ENCODE data around the gene CFAP221. TPM values are rescaled to one million over a fixed set of nuclear protein-coding genes. Genes with fewer than 3 reads are reported as not detected.

Gene CFAP221
- total RNA-seq, 2 experiments from 2014 or later = not detected

DNA sequence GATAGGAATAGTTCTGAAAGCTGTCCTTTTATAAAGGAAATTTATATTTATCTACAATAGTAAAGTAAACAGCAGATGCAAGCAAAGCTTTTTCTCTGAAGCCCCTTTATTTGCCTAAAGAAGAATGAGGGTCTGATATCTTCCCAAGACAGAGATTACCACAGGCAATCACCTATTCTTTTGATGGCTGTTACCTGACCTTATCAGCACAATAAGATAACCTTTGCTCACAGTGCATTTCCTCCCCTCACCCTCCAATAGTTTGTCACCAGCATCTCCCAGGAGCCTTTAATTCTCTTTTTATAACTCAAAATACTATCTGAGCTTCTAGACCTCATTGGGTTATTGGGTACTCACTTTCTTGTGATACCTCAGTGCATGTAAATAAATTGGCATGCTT, 6.5 kb upstream of the CFAP221 start:
- ChIA-PET POLR2A (no interaction called here), CTCF (interaction anchor here (1.1 kb wide), 1 partner anchor 20 kb away, joined by 3 read pairs; no protein-coding TSS in a partner anchor)
- H3K4me1 Mint-ChIP-seq = no peaks in the 10 kb centered on the region
- peaks cover 11% of the 10 kb centered on the region for H3K27me3 Mint-ChIP-seq
- no peaks in the 10 kb centered on the region for H3K36me3 Mint-ChIP-seq (ENCODE audit: low read depth)
- intact Hi-C loops (cut with DNase I, micrococcal nuclease) = no loop called here
- no peak overlapping the region for H3K4me3 Mint-ChIP-seq
- ATAC-seq (no peak), DNase-seq (no peak)
- H3K27ac Mint-ChIP-seq = no peak overlapping the region
- peaks cover 10% of the 10 kb centered on the region for H3K9me3 Mint-ChIP-seq (ENCODE audit: low read depth)

DNA sequence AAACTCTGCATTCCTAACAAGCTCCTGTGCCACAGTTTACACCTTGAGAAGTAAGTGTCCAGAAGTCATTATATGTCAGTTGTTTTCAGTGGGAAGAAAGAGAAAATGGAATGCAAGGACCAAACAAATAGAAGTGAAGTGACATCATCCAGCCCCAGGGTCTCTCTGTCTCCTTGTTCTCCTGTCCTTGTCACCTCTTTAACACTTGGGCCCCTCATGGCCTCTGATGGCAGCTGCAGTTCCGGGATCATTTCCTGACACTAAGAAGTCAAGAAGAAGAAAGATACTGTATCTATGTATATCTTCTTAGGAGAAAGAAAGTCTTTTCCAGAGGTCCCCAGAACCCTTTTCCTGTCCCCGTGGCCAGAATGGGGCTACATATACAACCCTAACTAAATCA, 2.8 kb upstream of the CFAP221 start:
- CTCF ChIA-PET = interaction anchor here (1.1 to 1.3 kb wide), 2 partner anchors 10 to 24 kb away, joined by 3 to 4 read pairs; no protein-coding TSS in a partner anchor
- Mint-ChIP-seq H3K4me3 (no peak overlapping the region), H3K36me3 (ENCODE audit: low read depth) (no peaks in the 10 kb centered on the region), H3K9me3 (ENCODE audit: low read depth) (no peaks in the 10 kb centered on the region), H3K27ac (no peak overlapping the region), H3K4me1 (peaks cover 4% of the 10 kb centered on the region), H3K27me3 (peaks cover 37% of the 10 kb centered on the region)
- ATAC-seq (no peak), DNase-seq (no peak)
- intact Hi-C loops (cut with DNase I, micrococcal nuclease) = no loop called here
- POLR2A ChIA-PET = no interaction called here

DNA sequence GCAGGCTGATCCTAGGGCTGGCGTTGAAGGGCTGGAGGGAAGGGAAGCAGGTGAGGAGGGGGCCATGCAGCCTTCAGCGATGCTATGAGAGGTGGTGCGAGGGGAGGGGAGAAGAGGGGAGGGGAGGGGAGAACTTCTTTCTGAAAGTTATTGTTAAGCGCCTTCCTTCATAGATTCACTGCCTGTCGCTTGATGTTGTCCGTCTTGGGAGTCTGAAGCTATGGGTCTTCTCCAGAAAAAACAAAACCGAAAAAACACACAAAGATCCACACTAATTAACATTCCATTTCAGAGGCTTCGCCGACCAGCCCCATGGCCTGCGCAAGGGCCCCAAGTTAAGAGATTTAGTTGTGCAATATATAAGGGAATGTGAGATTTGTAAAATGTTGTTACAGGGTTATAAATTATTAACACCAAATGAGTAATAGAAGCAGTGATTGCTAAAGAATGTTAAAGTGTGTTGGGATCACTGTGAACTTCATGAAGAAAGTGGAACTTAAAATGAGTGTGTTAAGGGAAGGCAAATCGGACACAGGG, 758 bp downstream of the CFAP221 start:
- CTCF ChIA-PET = no interaction called here
- H3K4me1 Mint-ChIP-seq = peaks cover 4% of the 10 kb centered on the region
- H3K9me3 Mint-ChIP-seq (ENCODE audit: low read depth) = no peaks in the 10 kb centered on the region
- intact Hi-C loops (cut with DNase I, micrococcal nuclease) = loop anchor here in 1 of 2 experiments (1.0 kb wide), 1 partner anchor 134 kb away; the partner anchor contains the start of gene TMEM177
- no peak for DNase-seq
- H3K4me3 Mint-ChIP-seq = peak overlapping the region; percentile 7
- no peak for ATAC-seq
- H3K27me3 Mint-ChIP-seq = peaks cover 41% of the 10 kb centered on the region
- no peak overlapping the region for H3K27ac Mint-ChIP-seq
- POLR2A ChIA-PET = no interaction called here
- H3K36me3 Mint-ChIP-seq (ENCODE audit: low read depth) = no peaks in the 10 kb centered on the region

GRCh38 chr2:119545754-119546446, 1.7 kb downstream of the CFAP221 start:
- no peak for DNase-seq
- Mint-ChIP-seq H3K27ac (no peak overlapping the region), H3K4me1 (peaks cover 4% of the 10 kb centered on the region), H3K36me3 (ENCODE audit: low read depth) (no peaks in the 10 kb centered on the region), H3K27me3 (peaks cover 36% of the 10 kb centered on the region), H3K9me3 (ENCODE audit: low read depth) (no peaks in the 10 kb centered on the region), H3K4me3 (no peak overlapping the region)
- POLR2A ChIA-PET = no interaction called here
- no peak for ATAC-seq
- CTCF ChIA-PET = no interaction called here
- intact Hi-C loops (cut with DNase I, micrococcal nuclease) = no loop called here

DNA sequence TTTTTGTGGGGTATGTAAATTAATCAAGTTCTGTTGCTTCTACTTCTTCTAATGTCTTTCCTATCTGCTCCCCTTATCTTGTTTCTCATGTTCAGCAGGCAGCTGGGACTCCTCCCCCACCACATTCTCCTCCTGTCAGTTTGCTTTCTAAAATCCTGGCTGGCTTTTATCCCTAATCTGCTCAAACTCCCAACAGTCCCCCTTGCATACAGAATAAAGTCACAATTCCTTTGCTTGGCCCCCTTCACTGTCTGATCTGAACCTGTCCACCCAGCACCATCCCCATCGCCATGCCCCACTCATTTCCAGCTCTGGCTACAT, 2.2 kb downstream of the CFAP221 start:
- peaks cover 4% of the 10 kb centered on the region for H3K4me1 Mint-ChIP-seq
- H3K36me3 Mint-ChIP-seq (ENCODE audit: low read depth) = no peaks in the 10 kb centered on the region
- no peaks in the 10 kb centered on the region for H3K9me3 Mint-ChIP-seq (ENCODE audit: low read depth)
- POLR2A ChIA-PET = no interaction called here
- ATAC-seq = no peak
- CTCF ChIA-PET = interaction anchor here (0.6 kb wide), 1 partner anchor 114 kb away, joined by 3 read pairs; no protein-coding TSS in a partner anchor
- no peak overlapping the region for H3K4me3 Mint-ChIP-seq
- intact Hi-C loops (cut with DNase I, micrococcal nuclease) = no loop called here
- H3K27ac Mint-ChIP-seq = no peak overlapping the region
- H3K27me3 Mint-ChIP-seq = peaks cover 35% of the 10 kb centered on the region
- DNase-seq = no peak

DNA sequence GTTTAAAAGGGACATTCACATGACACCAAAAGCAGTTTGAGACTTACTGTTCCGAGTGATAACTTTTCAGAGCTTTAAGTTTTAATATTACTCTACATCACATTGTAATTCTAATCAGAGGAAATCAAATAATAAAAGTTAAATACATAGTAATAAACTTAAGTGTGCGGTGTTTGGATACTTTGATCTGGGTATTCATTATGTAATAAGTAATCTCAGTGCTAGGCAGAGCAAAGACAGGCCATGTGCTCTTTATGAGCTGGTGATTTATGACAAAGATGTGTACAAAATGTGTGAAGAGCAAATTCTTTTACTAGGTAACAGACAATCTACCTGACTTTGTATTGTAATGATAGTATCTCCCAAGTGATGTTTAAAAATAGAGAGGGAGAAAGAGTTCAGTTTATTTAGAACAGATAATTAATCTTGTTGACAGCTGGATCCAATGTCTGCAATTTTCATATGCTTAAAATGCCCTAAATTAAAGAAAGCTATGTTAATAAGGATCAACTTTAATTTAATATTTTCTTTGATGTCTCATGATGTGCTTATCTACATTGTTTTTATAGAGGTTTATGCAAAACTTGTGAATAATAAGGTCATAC, 4.4 kb downstream of the CFAP221 start:
- Mint-ChIP-seq H3K9me3 (ENCODE audit: low read depth) (no peaks in the 10 kb centered on the region), H3K36me3 (ENCODE audit: low read depth) (no peaks in the 10 kb centered on the region), H3K4me1 (peaks cover 4% of the 10 kb centered on the region), H3K4me3 (no peak overlapping the region), H3K27ac (no peak overlapping the region), H3K27me3 (peaks cover 31% of the 10 kb centered on the region)
- ATAC-seq (no peak), DNase-seq (no peak)
- CTCF ChIA-PET = interaction anchor here (0.6 kb wide), 1 partner anchor 624 kb away, joined by 3 read pairs; no protein-coding TSS in a partner anchor
- intact Hi-C loops (cut with DNase I, micrococcal nuclease) = no loop called here
- POLR2A ChIA-PET = no interaction called here

DNA sequence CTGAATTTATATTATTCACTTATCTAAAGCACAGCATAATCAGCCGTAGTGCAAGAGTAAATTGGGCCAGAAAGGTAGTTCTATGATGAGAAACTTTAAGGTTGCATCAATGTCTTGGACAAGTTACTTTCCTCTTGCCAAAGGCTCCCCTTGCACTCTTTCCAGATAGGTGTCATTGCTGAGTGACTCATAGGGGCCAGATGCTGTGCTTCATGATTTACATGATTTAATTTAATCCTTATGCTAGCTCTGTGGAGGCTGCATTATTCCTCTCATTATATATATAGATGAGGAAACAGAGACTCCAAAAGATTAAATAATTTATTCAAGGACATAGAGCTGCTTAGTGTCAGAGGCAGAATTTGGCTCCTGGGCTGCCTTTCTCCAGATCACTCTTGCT, 5.0 kb downstream of the CFAP221 start:
- Mint-ChIP-seq H3K9me3 (ENCODE audit: low read depth) (no peaks in the 10 kb centered on the region), H3K27ac (no peak overlapping the region), H3K27me3 (peaks cover 27% of the 10 kb centered on the region), H3K4me1 (no peaks in the 10 kb centered on the region), H3K4me3 (no peak overlapping the region), H3K36me3 (ENCODE audit: low read depth) (no peaks in the 10 kb centered on the region)
- no peak for ATAC-seq
- no peak for DNase-seq
- CTCF ChIA-PET = interaction anchor here (0.6 kb wide), 1 partner anchor 17 kb away, joined by 9 read pairs; no protein-coding TSS in a partner anchor
- intact Hi-C loops (cut with DNase I, micrococcal nuclease) = no loop called here
- POLR2A ChIA-PET = no interaction called here

DNA sequence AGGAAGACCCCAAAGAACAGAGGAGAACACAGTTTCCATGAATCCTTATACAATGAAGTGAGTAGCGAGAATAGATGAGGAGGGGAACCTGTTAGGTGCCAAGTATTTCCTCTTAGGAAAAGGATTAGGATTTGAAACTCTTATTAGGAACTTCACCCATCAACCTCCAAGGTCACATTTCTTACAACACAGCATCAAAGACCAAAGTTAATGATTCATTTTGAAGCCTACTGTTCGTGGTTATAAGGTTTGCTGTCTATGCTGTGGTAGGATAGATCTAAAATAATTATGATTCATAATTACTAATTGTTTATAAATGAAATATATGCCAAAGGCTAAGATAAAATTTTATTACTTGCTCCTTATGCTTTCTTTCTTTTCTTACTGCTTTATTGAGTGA, 6.1 kb downstream of the CFAP221 start:
- H3K4me3 Mint-ChIP-seq = no peak overlapping the region
- peaks cover 20% of the 10 kb centered on the region for H3K27me3 Mint-ChIP-seq
- CTCF ChIA-PET = no interaction called here
- no peak overlapping the region for H3K27ac Mint-ChIP-seq
- H3K9me3 Mint-ChIP-seq (ENCODE audit: low read depth) = no peaks in the 10 kb centered on the region
- no peaks in the 10 kb centered on the region for H3K4me1 Mint-ChIP-seq
- no peak for DNase-seq
- intact Hi-C loops (cut with DNase I, micrococcal nuclease) = no loop called here
- H3K36me3 Mint-ChIP-seq (ENCODE audit: low read depth) = no peaks in the 10 kb centered on the region
- POLR2A ChIA-PET = no interaction called here
- ATAC-seq = no peak

GRCh38 chr2:119550856-119551255, 6.6 kb downstream of the CFAP221 start:
- DNase-seq (no peak), ATAC-seq (no peak)
- no peak overlapping the region for H3K27ac Mint-ChIP-seq
- ChIA-PET POLR2A (no interaction called here), CTCF (interaction anchor here (0.5 to 1.0 kb wide), 2 partner anchors 10 to 944 kb away, joined by 3 to 4 read pairs; no protein-coding TSS in a partner anchor)
- H3K36me3 Mint-ChIP-seq (ENCODE audit: low read depth) = no peaks in the 10 kb centered on the region
- H3K9me3 Mint-ChIP-seq (ENCODE audit: low read depth) = no peaks in the 10 kb centered on the region
- no peaks in the 10 kb centered on the region for H3K4me1 Mint-ChIP-seq
- H3K4me3 Mint-ChIP-seq = no peak overlapping the region
- peaks cover 17% of the 10 kb centered on the region for H3K27me3 Mint-ChIP-seq
- intact Hi-C loops (cut with DNase I, micrococcal nuclease) = no loop called here

- H3K27me3 Mint-ChIP-seq = peaks cover 10% of the 10 kb centered on the region
- ChIA-PET POLR2A (no interaction called here), CTCF (no interaction called here)
- no peak for ATAC-seq
- H3K36me3 Mint-ChIP-seq (ENCODE audit: low read depth) = no peaks in the 10 kb centered on the region
- no peaks in the 10 kb centered on the region for H3K9me3 Mint-ChIP-seq (ENCODE audit: low read depth)
- H3K4me1 Mint-ChIP-seq = no peaks in the 10 kb centered on the region
- intact Hi-C loops (cut with DNase I, micrococcal nuclease) = no loop called here
- H3K27ac Mint-ChIP-seq = no peak overlapping the region
- H3K4me3 Mint-ChIP-seq = no peak overlapping the region
- DNase-seq = no peak
Observed at GRCh38 chr2:119552902-119553301, 8.7 kb downstream of the CFAP221 start.

DNA sequence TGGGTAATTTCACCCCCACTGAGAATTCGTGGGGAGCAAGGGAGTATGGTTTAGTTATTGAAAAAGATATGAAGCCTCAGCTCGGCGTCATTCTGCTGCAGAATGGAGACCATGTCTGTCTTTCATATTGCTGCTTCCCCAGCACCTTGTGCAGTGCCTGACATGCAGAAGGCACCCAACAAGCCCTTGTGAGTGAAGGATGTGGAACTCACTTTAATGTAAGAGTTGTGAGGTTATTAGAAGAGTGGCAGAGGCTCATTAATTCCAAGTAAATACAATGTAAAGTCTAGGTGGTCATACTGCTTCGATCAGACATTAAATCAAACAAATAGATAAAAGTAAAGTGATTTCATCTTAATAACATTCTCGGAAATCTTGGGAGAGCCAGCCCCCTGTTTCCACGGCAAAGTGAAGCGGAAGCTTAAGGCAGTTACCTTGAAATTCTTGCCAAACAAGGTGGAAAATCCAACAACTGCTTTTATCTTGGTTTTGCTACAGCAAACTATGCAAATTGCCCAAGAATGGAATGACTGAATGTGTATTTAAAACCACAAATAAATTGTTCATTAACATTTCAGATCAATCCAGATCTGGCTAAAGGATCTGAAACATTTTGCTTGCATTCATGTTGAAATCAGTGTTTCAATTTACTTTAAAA, 9.6 kb downstream of the CFAP221 start:
- DNase-seq (no peak), ATAC-seq (no peak)
- Mint-ChIP-seq H3K27ac (no peak overlapping the region), H3K36me3 (ENCODE audit: low read depth) (no peaks in the 10 kb centered on the region), H3K4me3 (no peak overlapping the region), H3K27me3 (peaks cover 10% of the 10 kb centered on the region), H3K9me3 (ENCODE audit: low read depth) (no peaks in the 10 kb centered on the region), H3K4me1 (no peaks in the 10 kb centered on the region)
- intact Hi-C loops (cut with DNase I, micrococcal nuclease) = no loop called here
- ChIA-PET CTCF (no interaction called here), POLR2A (no interaction called here)

DNA sequence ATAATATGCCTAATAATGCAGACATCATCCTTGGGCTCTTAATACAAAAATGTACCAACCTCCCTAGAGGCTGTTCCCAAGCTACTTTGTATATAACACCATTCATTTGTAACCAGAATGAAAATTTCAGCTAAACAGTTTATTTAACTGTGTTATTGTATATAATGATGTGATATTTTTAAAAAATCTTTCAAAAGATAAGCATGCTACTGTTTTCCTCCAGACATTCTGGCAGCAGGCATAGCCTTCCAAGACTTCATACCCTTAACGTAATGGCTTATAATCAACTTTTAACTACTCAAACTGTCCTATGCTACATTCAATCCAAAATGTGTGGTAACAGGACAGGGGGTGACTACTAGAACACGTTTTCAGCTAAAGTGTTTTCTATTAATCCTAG, 21.2 kb downstream of the CFAP221 start:
- Mint-ChIP-seq H3K4me3 (no peak overlapping the region), H3K27ac (no peak overlapping the region), H3K9me3 (ENCODE audit: low read depth) (no peaks in the 10 kb centered on the region), H3K27me3 (peaks cover 11% of the 10 kb centered on the region), H3K4me1 (no peaks in the 10 kb centered on the region), H3K36me3 (ENCODE audit: low read depth) (peaks cover 4% of the 10 kb centered on the region)
- DNase-seq (no peak), ATAC-seq (no peak)
- POLR2A ChIA-PET = no interaction called here
- intact Hi-C loops (cut with DNase I, micrococcal nuclease) = no loop called here
- CTCF ChIA-PET = interaction anchor here (0.5 to 0.7 kb wide), 2 partner anchors 112 to 214 kb away, joined by 3 read pairs; no protein-coding TSS in a partner anchor

Data from activated CD4-positive, alpha-beta T cell treated with anti-CD3 and anti-CD28 coated beads for 36 hours (primary cell).